HG02970 (cell line): ENCODE measurements around the gene TMEM131.
"Not testable (repeated sequence)": the region's sequence is repeated elsewhere in the genome, so short reads cannot be mapped to it uniquely, and the experiment has no call there.

Experiments used
- ATAC-seq: cut with Tn5 transposase; IDR thresholded peaks from one replicate; pipeline ENCODE4 v1.9.1; 2021; ENCODE audit warnings: mild to moderate bottlenecking, moderate library complexity, moderate number of reproducible peaks; ENCODE audit not compliant: unreplicated experiment, low FRiP score

TMEM131 gene

DNA sequence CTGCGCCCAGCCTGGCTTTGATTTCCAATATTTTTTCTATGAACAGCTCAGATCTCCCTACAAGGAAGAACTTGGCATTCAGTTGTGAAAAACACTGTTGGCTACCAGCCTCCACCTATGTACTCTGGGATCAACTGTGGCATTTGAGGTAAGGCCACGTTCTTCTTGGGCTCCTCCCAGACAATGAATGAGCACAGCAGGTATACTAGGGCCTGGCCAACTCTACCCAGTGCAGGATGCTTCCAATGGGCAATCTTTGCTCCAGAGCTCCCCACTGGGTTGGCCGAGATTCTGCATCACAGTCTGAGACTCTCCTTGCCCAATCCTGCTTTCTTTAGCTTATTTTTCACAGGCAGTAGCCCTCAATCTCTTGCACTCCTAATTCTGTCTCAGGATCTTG lies 75.9 kb downstream of the TMEM131 start:
- ATAC-seq: no peak

GRCh38 chr2:97918818-97919217 lies 76.9 kb downstream of the TMEM131 start:
- no peak for ATAC-seq

- ATAC-seq: not testable (repeated sequence)
These were observed 78.1 kb downstream of the TMEM131 start for GRCh38 chr2:97917668-97918067.

DNA sequence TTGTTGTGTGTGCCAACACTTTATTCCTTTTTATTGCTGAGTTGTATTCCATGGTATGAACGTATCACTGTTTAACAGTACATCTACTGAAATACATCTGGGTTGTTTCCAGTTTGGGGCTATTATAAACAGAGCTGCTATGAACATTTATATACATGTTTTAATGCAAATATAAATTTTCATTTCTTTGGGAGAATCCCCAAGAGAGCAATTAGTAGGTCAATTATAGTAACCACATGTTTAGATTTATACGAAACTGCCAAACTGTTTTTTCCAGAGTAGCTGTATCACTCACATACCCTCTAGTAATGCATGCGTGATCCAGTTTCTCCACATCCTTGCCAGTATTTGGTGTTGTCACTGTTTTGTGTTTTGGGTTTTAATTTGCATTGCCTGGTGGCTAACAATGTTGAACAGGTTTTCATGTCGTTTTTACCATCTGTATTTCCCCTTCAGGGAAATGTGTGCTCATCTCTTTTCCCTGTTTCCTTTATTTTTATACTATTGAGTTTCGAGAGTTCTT lies 81.0 kb downstream of the TMEM131 start:
- no peak for ATAC-seq

- ATAC-seq: no peak
These were observed 81.9 kb downstream of the TMEM131 start for GRCh38 chr2:97913846-97914245.

DNA sequence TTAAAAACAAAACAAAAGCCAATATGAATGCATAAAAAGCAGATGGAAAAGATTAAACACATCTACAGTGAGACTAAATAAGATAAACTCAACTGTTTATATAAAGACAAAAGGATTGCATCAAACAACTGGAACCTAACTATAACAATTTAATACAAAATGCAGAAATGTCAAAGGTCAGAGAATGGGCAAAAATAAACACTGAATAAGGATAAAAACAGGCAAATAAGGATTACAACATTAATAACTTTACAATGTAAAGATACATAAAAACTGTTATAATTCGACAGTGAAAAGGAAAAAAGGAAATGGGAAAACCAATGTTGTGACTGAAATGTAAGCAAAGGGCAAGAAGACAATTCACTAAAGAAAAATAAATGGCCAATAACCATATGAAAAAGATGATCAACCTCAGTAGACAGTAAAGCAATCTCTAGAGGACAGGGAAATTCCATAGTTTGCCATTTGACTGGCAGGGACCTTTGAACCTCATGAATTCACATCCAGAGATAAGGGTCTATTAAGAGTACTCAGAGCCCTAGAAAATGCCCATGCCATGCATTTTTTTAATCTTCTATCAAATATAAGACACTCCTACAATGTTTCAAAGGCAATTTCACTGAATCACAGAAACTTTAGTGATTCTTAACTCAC lies 83.7 kb downstream of the TMEM131 start:
- ATAC-seq: no peak

- ATAC-seq: no peak
These were observed 84.4 kb downstream of the TMEM131 start for GRCh38 chr2:97911206-97911921.

DNA sequence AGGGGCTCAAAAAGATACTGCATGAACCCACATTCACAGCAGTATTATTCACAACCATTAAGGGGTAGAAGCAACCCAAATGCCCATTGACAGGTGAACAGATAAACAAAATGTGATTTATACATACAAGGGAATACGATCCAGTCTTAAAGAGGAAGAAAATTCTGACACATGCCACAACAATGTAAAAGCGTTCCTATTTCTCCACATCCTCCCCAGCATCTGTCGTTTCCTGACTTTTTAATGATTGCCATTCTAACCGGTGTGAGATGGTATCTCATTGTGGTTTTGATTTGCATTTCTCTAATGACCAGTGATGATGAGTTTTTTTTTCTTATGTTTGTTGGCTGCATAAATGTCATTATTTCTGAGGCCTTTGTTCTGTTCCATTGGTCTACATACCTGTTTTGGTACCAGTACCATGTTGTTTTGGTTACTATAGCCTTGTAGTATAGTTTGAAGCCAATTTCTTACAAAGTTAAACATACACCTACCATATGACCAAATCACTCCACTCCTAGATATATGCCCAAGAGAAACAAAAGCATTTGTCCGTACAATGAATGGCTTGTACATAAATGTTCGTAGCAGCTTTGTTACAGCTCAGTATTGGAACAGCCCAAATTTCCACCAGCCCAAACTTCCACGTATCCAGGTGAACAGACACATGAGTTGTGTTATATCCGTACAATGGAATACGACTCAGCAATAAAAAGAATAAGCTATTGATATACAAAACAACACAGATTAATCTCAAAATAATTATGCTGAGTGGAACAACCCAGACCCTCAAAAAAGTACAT lies 85.1 kb downstream of the TMEM131 start:
- no peak for ATAC-seq

GRCh38 chr2:97908208-97908676 lies 87.5 kb downstream of the TMEM131 start:
- ATAC-seq: no peak

GRCh38 chr2:97907369-97908100 lies 88.2 kb downstream of the TMEM131 start:
- ATAC-seq: no peak

- ATAC-seq: no peak
These were observed 89.4 kb downstream of the TMEM131 start for GRCh38 chr2:97906307-97906706.

- no peak for ATAC-seq
These were observed 90.5 kb downstream of the TMEM131 start for GRCh38 chr2:97905294-97905693.

GRCh38 chr2:97901862-97902261 lies 93.9 kb downstream of the TMEM131 start:
- ATAC-seq: no peak

DNA sequence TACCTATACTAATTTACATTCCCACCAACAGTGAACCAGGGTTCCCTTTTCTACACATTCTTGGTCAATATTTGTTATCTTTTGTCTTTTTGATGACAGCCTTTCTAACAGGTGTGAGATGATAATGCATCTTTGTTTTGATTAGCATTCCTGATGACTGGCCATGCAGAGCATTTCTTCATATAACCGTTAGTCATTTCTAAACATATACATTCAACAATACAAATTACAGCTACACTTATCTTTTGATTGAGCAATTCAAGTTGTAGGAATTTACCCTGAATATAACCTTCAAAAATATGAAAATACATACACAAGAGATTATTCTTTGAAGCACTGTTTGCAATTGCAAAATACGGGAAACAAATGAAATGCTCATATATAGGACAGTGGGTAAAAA lies 94.9 kb downstream of the TMEM131 start:
- ATAC-seq: no peak

GRCh38 chr2:97893042-97893441 lies 102.7 kb downstream of the TMEM131 start:
- not testable (repeated sequence) for ATAC-seq

- no peak for ATAC-seq
These were observed 104.1 kb downstream of the TMEM131 start for GRCh38 chr2:97891611-97892010.

DNA sequence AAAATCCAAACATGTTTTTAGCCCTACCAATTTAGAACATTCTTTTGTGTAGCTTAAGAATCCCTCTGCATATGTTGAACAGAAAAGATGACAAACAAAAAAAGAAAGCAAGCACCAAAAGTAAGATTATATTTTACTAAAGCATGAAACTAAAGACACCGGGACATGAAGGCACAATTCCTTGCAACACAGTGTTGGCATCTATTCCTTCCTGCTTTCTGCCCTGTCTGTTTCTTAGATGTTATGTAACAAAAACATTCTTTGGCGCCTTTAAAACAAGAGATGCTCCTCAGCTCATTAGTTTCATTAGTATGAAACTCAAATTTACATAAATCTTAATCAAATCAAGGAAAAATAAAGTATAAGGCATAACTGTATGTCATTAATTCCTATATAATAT lies 106.6 kb downstream of the TMEM131 start:
- ATAC-seq: no peak

- no peak for ATAC-seq
These were observed 109.9 kb downstream of the TMEM131 start for GRCh38 chr2:97885841-97886240.

DNA sequence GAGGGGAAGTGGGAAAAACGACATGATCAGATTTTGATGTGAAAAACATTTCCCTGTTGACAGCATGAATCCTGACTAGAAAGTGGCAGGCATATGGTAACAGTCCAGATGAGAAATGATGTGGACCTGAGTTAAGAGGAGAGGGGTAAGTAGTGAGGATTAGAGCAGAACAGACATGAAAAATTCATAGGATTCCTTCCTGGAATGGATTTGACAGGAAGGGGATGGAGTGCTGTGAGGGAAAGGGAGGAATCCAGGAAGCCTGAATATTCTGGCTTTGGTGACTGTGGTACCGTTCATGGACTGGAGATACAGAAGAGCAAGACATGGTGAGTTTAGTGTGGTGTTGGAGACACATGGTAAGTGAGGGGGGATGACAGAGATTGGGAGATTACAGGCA lies 115.4 kb downstream of the TMEM131 start:
- no peak for ATAC-seq

GRCh38 chr2:97878865-97879264 lies 116.9 kb downstream of the TMEM131 start:
- no peak for ATAC-seq
